Measurements from ENCODE around the gene TTC23.
"Not testable (repeated sequence)": the region's sequence is repeated elsewhere in the genome, so short reads cannot be mapped to it uniquely, and the experiment has no call there.

Gene TTC23

DNA sequence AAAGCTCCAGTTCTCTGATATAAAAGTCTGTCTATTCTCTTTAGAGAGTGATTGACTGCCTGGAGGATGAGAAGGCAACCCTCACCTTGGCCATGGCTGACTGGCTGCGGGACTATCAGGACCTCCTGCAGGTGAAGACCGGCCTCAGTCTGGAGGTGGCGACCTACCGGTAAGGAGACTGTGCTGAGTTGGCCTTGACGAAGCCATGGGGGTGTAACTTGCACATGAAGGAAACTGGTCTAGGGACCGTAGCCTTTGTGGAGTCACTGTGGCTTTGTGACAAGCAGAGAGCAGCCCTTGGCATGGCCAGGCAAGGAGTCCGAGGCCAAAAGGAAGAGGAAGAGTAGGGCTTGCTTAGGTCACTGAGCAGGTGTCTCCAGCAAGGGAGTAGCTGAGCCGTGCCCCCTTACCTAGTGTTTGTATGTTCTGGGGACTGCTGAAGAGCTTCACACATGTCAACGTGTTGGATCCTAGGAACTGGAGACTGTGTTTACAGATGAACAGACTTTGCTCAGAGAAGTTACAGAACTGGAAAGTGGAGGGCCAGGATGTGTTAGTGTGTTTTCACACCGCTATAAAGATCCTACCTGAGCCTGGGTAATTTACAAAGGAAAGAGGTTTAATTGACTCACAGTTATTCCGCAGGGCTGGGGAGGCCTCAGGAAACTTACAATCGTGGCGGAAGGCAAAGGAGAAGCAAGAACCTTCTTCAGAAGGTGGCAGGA lies 135.7 kb downstream of the TTC23 start:
- H3K23ac ChIP-seq (ENCODE audit: low read length) = no peak overlapping the region
- H3K79me2 ChIP-seq (ENCODE audit: control insufficient read depth, insufficient read depth, low read length, poor library complexity) = no peaks in the 10 kb centered on the region
- no peaks in the 10 kb centered on the region for H3K79me1 ChIP-seq (ENCODE audit: low read length)
- H2BK120ac ChIP-seq (ENCODE audit: insufficient read depth, low read length, poor library complexity) = no peak overlapping the region
- H3K14ac ChIP-seq (ENCODE audit: low read length) = no peak overlapping the region
- H2BK5ac ChIP-seq (ENCODE audit: low read depth, low read length, poor library complexity) = no peak overlapping the region
- no peak overlapping the region for H2AK5ac ChIP-seq (ENCODE audit: low read length)
- H3K4me2 ChIP-seq (ENCODE audit: low read length) = no peak overlapping the region
- no peaks in the 10 kb centered on the region for H3K9me3 ChIP-seq (ENCODE audit: insufficient read depth, low read depth, low read length)
- no peak for DNase-seq
- no peak overlapping the region for H2AFZ ChIP-seq (ENCODE audit: insufficient read depth, low read length, poor library complexity)
- no peak overlapping the region for H4K91ac ChIP-seq (ENCODE audit: low read depth, low read length)
- no peak overlapping the region for H3K27ac ChIP-seq (ENCODE audit: low read depth, low read length)
- no peak overlapping the region for H3K4ac ChIP-seq (ENCODE audit: low read depth, low read length)
- no peak overlapping the region for H4K12ac ChIP-seq (ENCODE audit: low read depth, low read length)
- no CpG with 5 or more reads among the region's 13 CpGs for WGBS (ENCODE audit: extremely low coverage, insufficient coverage, insufficient read length)
- no peak overlapping the region for H3K9ac ChIP-seq (ENCODE audit: low read length)
- H3K4me1 ChIP-seq (ENCODE audit: control insufficient read depth in 1 of 2, insufficient read depth in 2 of 2, low read length in 2 of 2) = no peaks in the 10 kb centered on the region
- no peaks in the 10 kb centered on the region for H3K27me3 ChIP-seq (ENCODE audit: insufficient read depth, low read length)
- H3K4me3 ChIP-seq (ENCODE audit: low read depth, low read length) = no peak overlapping the region
- peaks cover 15 to 29% of the 10 kb centered on the region in 2 experiments for H3K36me3 ChIP-seq (ENCODE audit: control insufficient read depth in 1 of 2, insufficient read depth in 2 of 2, low read length in 2 of 2)
- no peak overlapping the region for H3K18ac ChIP-seq (ENCODE audit: low read length)
- H4K8ac ChIP-seq (ENCODE audit: low read depth, low read length) = no peak overlapping the region
- H2BK12ac ChIP-seq (ENCODE audit: low read length) = no peak overlapping the region

GRCh38 chr15:99111641-99112040 lies 137.7 kb downstream of the TTC23 start:
- not testable (repeated sequence) for H3K23ac ChIP-seq (ENCODE audit: low read length); H2AFZ ChIP-seq (ENCODE audit: insufficient read depth, low read length, poor library complexity); H3K27ac ChIP-seq (ENCODE audit: low read depth, low read length); H3K4me2 ChIP-seq (ENCODE audit: low read length); H3K79me2 ChIP-seq (ENCODE audit: control insufficient read depth, insufficient read depth, low read length, poor library complexity); H4K8ac ChIP-seq (ENCODE audit: low read depth, low read length); H3K18ac ChIP-seq (ENCODE audit: low read length); H4K91ac ChIP-seq (ENCODE audit: low read depth, low read length); H3K9me3 ChIP-seq (ENCODE audit: insufficient read depth, low read depth, low read length); H3K27me3 ChIP-seq (ENCODE audit: insufficient read depth, low read length); DNase-seq; H3K14ac ChIP-seq (ENCODE audit: low read length); H3K79me1 ChIP-seq (ENCODE audit: low read length); H2BK12ac ChIP-seq (ENCODE audit: low read length); H3K9ac ChIP-seq (ENCODE audit: low read length); H4K12ac ChIP-seq (ENCODE audit: low read depth, low read length); H3K4ac ChIP-seq (ENCODE audit: low read depth, low read length); H3K4me1 ChIP-seq (ENCODE audit: control insufficient read depth in 1 of 2, insufficient read depth in 2 of 2, low read length in 2 of 2); H3K4me3 ChIP-seq (ENCODE audit: low read depth, low read length); H2BK5ac ChIP-seq (ENCODE audit: low read depth, low read length, poor library complexity); H2AK5ac ChIP-seq (ENCODE audit: low read length); H2BK120ac ChIP-seq (ENCODE audit: insufficient read depth, low read length, poor library complexity)
- H3K36me3 ChIP-seq (ENCODE audit: control insufficient read depth in 1 of 2, insufficient read depth in 2 of 2, low read length in 2 of 2) = peaks cover 14 to 18% of the 10 kb centered on the region in 2 experiments
- WGBS (ENCODE audit: extremely low coverage, insufficient coverage, insufficient read length) = no CpG with 5 or more reads among the region's 8 CpGs

GRCh38 chr15:99110581-99111320 lies 138.6 kb downstream of the TTC23 start:
- Histone ChIP-seq H2AFZ (ENCODE audit: insufficient read depth, low read length, poor library complexity) (no peak overlapping the region), H3K79me1 (ENCODE audit: low read length) (peaks cover 3% of the 10 kb centered on the region), H3K23ac (ENCODE audit: low read length) (no peak overlapping the region), H3K4me3 (ENCODE audit: low read depth, low read length) (no peak overlapping the region), H4K12ac (ENCODE audit: low read depth, low read length) (no peak overlapping the region), H3K18ac (ENCODE audit: low read length) (no peak overlapping the region), H3K14ac (ENCODE audit: low read length) (no peak overlapping the region), H2BK5ac (ENCODE audit: low read depth, low read length, poor library complexity) (no peak overlapping the region), H2BK12ac (ENCODE audit: low read length) (no peak overlapping the region), H3K36me3 (ENCODE audit: control insufficient read depth in 1 of 2, insufficient read depth in 2 of 2, low read length in 2 of 2) (peaks cover 11 to 18% of the 10 kb centered on the region in 2 experiments), H2BK120ac (ENCODE audit: insufficient read depth, low read length, poor library complexity) (no peak overlapping the region), H3K4me1 (ENCODE audit: control insufficient read depth in 1 of 2, insufficient read depth in 2 of 2, low read length in 2 of 2) (peaks cover 3 to 6% of the 10 kb centered on the region in 2 experiments), H3K9ac (ENCODE audit: low read length) (no peak overlapping the region), H4K91ac (ENCODE audit: low read depth, low read length) (no peak overlapping the region), H3K27ac (ENCODE audit: low read depth, low read length) (no peak overlapping the region), H3K79me2 (ENCODE audit: control insufficient read depth, insufficient read depth, low read length, poor library complexity) (peaks cover 3% of the 10 kb centered on the region), H2AK5ac (ENCODE audit: low read length) (no peak overlapping the region), H3K4ac (ENCODE audit: low read depth, low read length) (no peak overlapping the region), H3K27me3 (ENCODE audit: insufficient read depth, low read length) (peaks cover 3% of the 10 kb centered on the region), H3K4me2 (ENCODE audit: low read length) (no peak overlapping the region), H4K8ac (ENCODE audit: low read depth, low read length) (no peak overlapping the region), H3K9me3 (ENCODE audit: insufficient read depth, low read depth, low read length) (no peaks in the 10 kb centered on the region)
- no CpG with 5 or more reads among the region's 8 CpGs for WGBS (ENCODE audit: extremely low coverage, insufficient coverage, insufficient read length)
- peak in 1 of 2 donors; percentile 20 for DNase-seq

DNA sequence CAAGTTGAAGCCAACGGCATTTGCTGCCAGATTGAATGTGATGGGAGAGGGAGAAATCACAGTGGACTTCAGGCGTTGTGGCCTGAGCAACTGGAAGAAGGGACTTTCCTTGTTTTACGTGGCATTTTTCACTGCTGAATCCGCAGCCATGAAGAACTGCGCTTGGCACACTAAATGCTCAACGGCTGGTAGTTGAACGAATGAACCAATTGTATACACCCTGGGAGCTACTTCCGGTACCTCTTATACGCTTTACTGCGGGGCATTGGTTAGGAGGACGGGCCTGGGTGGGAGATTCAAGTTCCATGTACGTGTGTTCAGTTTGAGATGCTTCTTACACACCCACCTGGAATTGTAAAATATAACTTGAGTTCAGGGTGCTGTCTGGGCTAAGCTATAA lies 139.3 kb downstream of the TTC23 start:
- H2BK5ac ChIP-seq (ENCODE audit: low read depth, low read length, poor library complexity) = no peak overlapping the region
- WGBS (ENCODE audit: extremely low coverage, insufficient coverage, insufficient read length) = no CpG with 5 or more reads among the region's 12 CpGs
- DNase-seq = no peak
- no peak overlapping the region for H2BK12ac ChIP-seq (ENCODE audit: low read length)
- H3K4me2 ChIP-seq (ENCODE audit: low read length) = no peak overlapping the region
- no peak overlapping the region for H4K12ac ChIP-seq (ENCODE audit: low read depth, low read length)
- H4K91ac ChIP-seq (ENCODE audit: low read depth, low read length) = no peak overlapping the region
- no peak overlapping the region for H3K23ac ChIP-seq (ENCODE audit: low read length)
- peaks cover 5% of the 10 kb centered on the region for H3K79me2 ChIP-seq (ENCODE audit: control insufficient read depth, insufficient read depth, low read length, poor library complexity)
- no peak overlapping the region for H3K9ac ChIP-seq (ENCODE audit: low read length)
- H2AFZ ChIP-seq (ENCODE audit: insufficient read depth, low read length, poor library complexity) = no peak overlapping the region
- H2AK5ac ChIP-seq (ENCODE audit: low read length) = no peak overlapping the region
- no peak overlapping the region for H3K18ac ChIP-seq (ENCODE audit: low read length)
- H3K9me3 ChIP-seq (ENCODE audit: insufficient read depth, low read depth, low read length) = no peaks in the 10 kb centered on the region
- peaks cover 5% of the 10 kb centered on the region for H3K79me1 ChIP-seq (ENCODE audit: low read length)
- no peak overlapping the region for H3K27ac ChIP-seq (ENCODE audit: low read depth, low read length)
- H3K4me3 ChIP-seq (ENCODE audit: low read depth, low read length) = no peak overlapping the region
- peaks cover 7% of the 10 kb centered on the region for H3K27me3 ChIP-seq (ENCODE audit: insufficient read depth, low read length)
- no peak overlapping the region for H3K4ac ChIP-seq (ENCODE audit: low read depth, low read length)
- H2BK120ac ChIP-seq (ENCODE audit: insufficient read depth, low read length, poor library complexity) = no peak overlapping the region
- peaks cover 3 to 9% of the 10 kb centered on the region in 2 experiments for H3K4me1 ChIP-seq (ENCODE audit: control insufficient read depth in 1 of 2, insufficient read depth in 2 of 2, low read length in 2 of 2)
- H3K14ac ChIP-seq (ENCODE audit: low read length) = no peak overlapping the region
- no peak overlapping the region for H4K8ac ChIP-seq (ENCODE audit: low read depth, low read length)
- peaks cover 10 to 18% of the 10 kb centered on the region in 2 experiments for H3K36me3 ChIP-seq (ENCODE audit: control insufficient read depth in 1 of 2, insufficient read depth in 2 of 2, low read length in 2 of 2)
